ENCODE measurements around the gene KCNMA1.

GRCh38 chr10:77179015-77179695, 458.5 kb downstream of the KCNMA1 start:
- TF ChIP-seq CTCF (IDR thresholded peaks at IDR 0.05; ENCODE audit: insufficient read depth, low read length, poor library complexity, severe bottlenecking), result no peak
- no peak for TF ChIP-seq EZH2phosphoT487 (conservative IDR thresholded peaks at IDR 0.05; ENCODE audit: low read length)

Measured in SU-DHL-6 (cell line).